ENCODE measurements around the gene SLC9A3.

SLC9A3 gene

DNA sequence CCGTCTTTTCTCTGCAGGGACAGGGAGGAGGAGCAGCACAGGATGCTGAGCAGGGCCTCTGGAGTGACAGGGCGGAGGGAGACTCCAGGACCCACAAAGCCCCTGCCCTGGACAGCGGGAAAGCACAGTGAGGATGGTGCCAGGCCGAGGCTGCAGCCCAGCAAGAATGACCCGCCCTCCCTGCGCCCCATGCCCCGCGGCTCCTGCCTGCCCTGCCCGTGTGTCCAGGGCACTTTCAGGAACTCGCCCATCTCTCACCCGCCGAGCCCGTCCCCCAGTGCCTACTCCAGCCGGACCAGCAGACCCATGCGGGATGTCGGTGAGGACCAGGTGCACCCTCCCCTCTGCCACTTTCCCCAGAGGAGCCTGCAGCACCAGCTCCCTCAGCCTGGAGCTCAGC lies 90.4 kb downstream of the SLC9A3 start:
- H3K9me2 ChIP-seq (replicated peaks; ENCODE audit: control insufficient read depth, low read length) = no peaks in the 10 kb centered on the region
- H3K4me1 ChIP-seq (ENCODE audit: control insufficient read depth, low read length) = peaks cover 29% of the 10 kb centered on the region
- H3K27me3 ChIP-seq (ENCODE audit: control insufficient read depth, low read length) = no peaks in the 10 kb centered on the region
- H4K20me1 ChIP-seq (ENCODE audit: control insufficient read depth, insufficient read depth, low read depth, low read length) = no peaks in the 10 kb centered on the region
- no peak overlapping the region for H3K4me2 ChIP-seq (ENCODE audit: low read length)
- peaks cover 32% of the 10 kb centered on the region for H3K36me3 ChIP-seq (ENCODE audit: control insufficient read depth, low read length)
- no peaks in the 10 kb centered on the region for H3K9me3 ChIP-seq (ENCODE audit: control insufficient read depth, insufficient read depth, low read length)
- H3K79me2 ChIP-seq (ENCODE audit: control insufficient read depth, low read length) = no peaks in the 10 kb centered on the region
- TF ChIP-seq, protein P1, sequence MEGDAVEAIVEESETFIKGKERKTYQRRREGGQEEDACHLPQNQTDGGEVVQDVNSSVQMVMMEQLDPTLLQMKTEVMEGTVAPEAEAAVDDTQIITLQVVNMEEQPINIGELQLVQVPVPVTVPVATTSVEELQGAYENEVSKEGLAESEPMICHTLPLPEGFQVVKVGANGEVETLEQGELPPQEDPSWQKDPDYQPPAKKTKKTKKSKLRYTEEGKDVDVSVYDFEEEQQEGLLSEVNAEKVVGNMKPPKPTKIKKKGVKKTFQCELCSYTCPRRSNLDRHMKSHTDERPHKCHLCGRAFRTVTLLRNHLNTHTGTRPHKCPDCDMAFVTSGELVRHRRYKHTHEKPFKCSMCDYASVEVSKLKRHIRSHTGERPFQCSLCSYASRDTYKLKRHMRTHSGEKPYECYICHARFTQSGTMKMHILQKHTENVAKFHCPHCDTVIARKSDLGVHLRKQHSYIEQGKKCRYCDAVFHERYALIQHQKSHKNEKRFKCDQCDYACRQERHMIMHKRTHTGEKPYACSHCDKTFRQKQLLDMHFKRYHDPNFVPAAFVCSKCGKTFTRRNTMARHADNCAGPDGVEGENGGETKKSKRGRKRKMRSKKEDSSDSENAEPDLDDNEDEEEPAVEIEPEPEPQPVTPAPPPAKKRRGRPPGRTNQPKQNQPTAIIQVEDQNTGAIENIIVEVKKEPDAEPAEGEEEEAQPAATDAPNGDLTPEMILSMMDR (IDR thresholded peaks at IDR 0.05; ENCODE audit: low read depth, low read length, poor library complexity, severe bottlenecking) = no peak
- no peak for TF ChIP-seq EZH2phosphoT487 (IDR thresholded peaks at IDR 0.05; ENCODE audit: borderline replicate concordance, low read length)
- no peak overlapping the region for H3K27ac ChIP-seq (ENCODE audit: low read depth, low read length)
- H3K4me3 ChIP-seq (ENCODE audit: low read length) = no peak overlapping the region
- peaks cover 6% of the 10 kb centered on the region for H3F3A ChIP-seq (ENCODE audit: control insufficient read depth, insufficient read depth)

DNA sequence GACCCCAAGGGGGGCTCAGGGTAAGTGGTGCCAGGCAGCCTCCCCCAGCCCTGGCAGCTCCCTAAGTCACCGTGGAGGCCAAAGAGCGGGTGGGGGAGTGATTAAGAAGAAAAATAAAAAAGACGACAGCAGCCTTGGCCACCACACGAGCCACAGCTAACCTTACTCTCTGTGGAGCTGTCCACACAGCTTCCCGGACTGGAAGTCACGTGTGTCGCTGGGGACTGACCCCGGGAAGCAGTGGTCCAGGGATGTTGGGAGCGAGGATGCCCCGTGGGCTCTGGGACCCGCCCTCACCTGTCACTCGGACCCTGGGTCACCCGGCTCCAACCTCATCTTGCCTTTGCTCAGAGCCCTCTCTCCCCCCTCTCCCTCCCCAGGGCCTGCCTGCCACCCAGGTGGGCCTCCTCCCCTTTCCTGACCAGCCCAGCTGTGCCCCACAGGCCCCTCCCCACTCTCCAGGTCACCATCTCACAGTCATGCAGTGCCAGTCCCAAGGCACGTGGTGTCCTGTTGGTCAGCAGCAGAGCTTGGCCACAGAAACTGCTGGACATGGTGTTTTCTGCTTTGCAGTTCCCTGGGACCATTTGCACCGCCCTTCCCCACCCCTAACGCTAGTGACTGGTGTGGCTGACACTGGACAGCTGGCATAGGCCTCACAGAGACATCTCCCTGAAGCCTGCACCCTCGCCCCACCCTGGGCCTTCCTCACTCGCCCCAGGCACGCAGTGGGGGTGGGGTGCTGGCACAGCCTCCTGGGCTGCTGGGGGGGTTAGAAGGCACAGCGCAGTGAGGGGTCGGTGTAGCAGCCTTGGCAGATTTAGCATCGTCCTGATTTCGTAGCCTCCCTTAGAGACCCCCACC lies 91.1 kb downstream of the SLC9A3 start:
- peaks cover 32% of the 10 kb centered on the region for H3K4me1 ChIP-seq (ENCODE audit: control insufficient read depth, low read length)
- no peaks in the 10 kb centered on the region for H4K20me1 ChIP-seq (ENCODE audit: control insufficient read depth, insufficient read depth, low read depth, low read length)
- H3K9me2 ChIP-seq (replicated peaks; ENCODE audit: control insufficient read depth, low read length) = no peaks in the 10 kb centered on the region
- no peak overlapping the region for H3K4me2 ChIP-seq (ENCODE audit: low read length)
- no peaks in the 10 kb centered on the region for H3K79me2 ChIP-seq (ENCODE audit: control insufficient read depth, low read length)
- no peak overlapping the region for H3K4me3 ChIP-seq (ENCODE audit: low read length)
- H3F3A ChIP-seq (ENCODE audit: control insufficient read depth, insufficient read depth) = peaks cover 5% of the 10 kb centered on the region
- H3K27ac ChIP-seq (ENCODE audit: low read depth, low read length) = no peak overlapping the region
- no peaks in the 10 kb centered on the region for H3K27me3 ChIP-seq (ENCODE audit: control insufficient read depth, low read length)
- peaks cover 35% of the 10 kb centered on the region for H3K36me3 ChIP-seq (ENCODE audit: control insufficient read depth, low read length)
- no peak for TF ChIP-seq EZH2phosphoT487 (IDR thresholded peaks at IDR 0.05; ENCODE audit: borderline replicate concordance, low read length)
- TF ChIP-seq, protein P1 (IDR thresholded peaks at IDR 0.05; ENCODE audit: low read depth, low read length, poor library complexity, severe bottlenecking) = no peak
- no peaks in the 10 kb centered on the region for H3K9me3 ChIP-seq (ENCODE audit: control insufficient read depth, insufficient read depth, low read length)

DNA sequence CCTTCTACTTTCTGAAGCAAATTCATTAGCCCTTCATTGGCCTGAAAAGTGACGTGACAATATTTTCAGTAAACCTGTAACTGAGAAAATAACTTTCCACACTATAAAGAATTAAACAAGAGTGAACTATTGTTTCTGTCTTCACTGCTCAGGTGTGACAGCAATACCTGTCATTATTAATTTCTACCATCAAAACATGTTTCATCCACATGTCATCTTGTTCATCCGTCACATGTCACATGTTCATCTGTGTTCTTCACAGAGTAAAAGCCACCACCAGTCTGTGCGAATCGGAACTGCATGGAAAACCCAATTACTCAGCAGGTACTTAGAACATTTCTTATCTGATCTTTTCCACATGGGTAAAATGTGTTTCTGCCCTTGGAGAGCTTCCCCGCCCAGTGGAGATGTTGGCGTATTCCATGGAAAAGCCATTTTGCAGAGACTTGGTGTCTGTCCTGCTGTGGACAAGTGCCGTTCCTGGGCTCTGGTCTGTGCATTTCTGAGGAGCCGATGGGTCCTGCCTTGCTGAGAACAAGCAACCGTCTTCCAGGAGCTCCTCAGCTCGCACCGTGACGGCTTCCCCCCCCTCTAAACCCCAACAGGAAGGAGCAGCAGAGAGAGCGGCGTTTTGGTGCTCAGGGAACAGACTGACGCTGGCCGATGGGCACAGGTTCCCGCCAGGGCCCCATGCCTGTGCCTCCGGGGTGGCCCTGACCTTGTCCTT lies 91.9 kb downstream of the SLC9A3 start:
- Histone ChIP-seq H3K27ac (ENCODE audit: low read depth, low read length) (no peak overlapping the region), H3K79me2 (ENCODE audit: control insufficient read depth, low read length) (no peaks in the 10 kb centered on the region), H3K4me3 (ENCODE audit: low read length) (no peak overlapping the region), H3K27me3 (ENCODE audit: control insufficient read depth, low read length) (no peaks in the 10 kb centered on the region), H3F3A (ENCODE audit: control insufficient read depth, insufficient read depth) (no peaks in the 10 kb centered on the region), H3K4me1 (ENCODE audit: control insufficient read depth, low read length) (peaks cover 32% of the 10 kb centered on the region), H3K4me2 (ENCODE audit: low read length) (no peak overlapping the region), H4K20me1 (ENCODE audit: control insufficient read depth, insufficient read depth, low read depth, low read length) (no peaks in the 10 kb centered on the region), H3K36me3 (ENCODE audit: control insufficient read depth, low read length) (peaks cover 42% of the 10 kb centered on the region), H3K9me3 (ENCODE audit: control insufficient read depth, insufficient read depth, low read length) (no peaks in the 10 kb centered on the region), H3K9me2 (replicated peaks; ENCODE audit: control insufficient read depth, low read length) (no peaks in the 10 kb centered on the region)
- no peak for TF ChIP-seq EZH2phosphoT487 (IDR thresholded peaks at IDR 0.05; ENCODE audit: borderline replicate concordance, low read length)
- TF ChIP-seq, protein P1 (IDR thresholded peaks at IDR 0.05; ENCODE audit: low read depth, low read length, poor library complexity, severe bottlenecking) = no peak
